ENCODE measurements around the gene AHNAK.

The AHNAK gene

GRCh38 chr11:62402960-62403730 lies 143.5 kb downstream of the AHNAK start:
- peaks cover 34 to 43% of the 10 kb centered on the region in 2 donors for H3K4me1 ChIP-seq (ENCODE audit: control insufficient read depth in 1 of 2, insufficient read depth in 2 of 2, low read length in 2 of 2)
- H3K36me3 ChIP-seq (ENCODE audit: control insufficient read depth in 1 of 2, insufficient read depth in 2 of 2, low read length in 2 of 2): no peaks in the 10 kb centered on the region
- no peak overlapping the region for H3K27ac ChIP-seq (ENCODE audit: low read length)
- H3K27me3 ChIP-seq (ENCODE audit: low read depth, low read length): no peaks in the 10 kb centered on the region
- no peaks in the 10 kb centered on the region for H3K9me3 ChIP-seq (ENCODE audit: control insufficient read depth in 1 of 2, low read length in 2 of 2)
- no peak overlapping the region for H3K4me3 ChIP-seq (ENCODE audit: low read depth in 1 of 2, low read length in 2 of 2)

DNA sequence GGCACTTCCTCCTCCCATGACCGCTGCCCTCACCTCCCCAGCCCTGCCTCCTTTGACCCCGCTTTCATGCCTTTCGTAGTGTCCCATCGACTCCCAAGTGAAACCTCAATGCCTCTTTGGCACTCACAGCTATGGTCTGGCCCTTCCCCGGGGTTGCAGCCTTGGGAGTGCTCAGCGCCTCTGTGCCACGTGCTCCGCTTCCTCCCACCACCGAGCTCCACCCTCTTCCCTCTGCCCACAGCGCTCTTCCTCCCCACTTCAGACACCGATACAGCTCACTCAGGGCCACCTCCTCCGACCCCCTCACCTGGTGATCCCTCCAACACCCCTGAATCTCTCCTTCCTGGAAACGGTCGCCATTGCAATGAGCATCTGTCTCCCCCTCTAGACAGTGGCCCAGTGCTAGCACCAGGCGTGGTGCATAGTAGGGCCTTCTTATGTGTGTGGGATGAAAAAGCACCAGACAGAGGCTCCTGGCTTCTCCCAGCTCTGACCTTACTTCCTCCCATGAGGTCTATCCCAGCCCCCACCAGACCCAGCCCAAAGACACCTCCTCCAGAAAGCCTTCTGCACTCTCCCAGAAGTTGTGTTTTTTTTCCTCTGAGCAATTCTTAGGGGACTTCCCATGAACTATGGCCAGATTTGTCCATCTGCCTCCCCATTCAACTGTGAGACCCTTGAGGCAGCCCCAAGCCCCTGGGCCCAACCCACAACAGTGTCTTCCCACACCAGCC lies 144.2 kb downstream of the AHNAK start:
- Histone ChIP-seq H3K36me3 (ENCODE audit: control insufficient read depth in 1 of 2, insufficient read depth in 2 of 2, low read length in 2 of 2) (no peaks in the 10 kb centered on the region), H3K27me3 (ENCODE audit: low read depth, low read length) (no peaks in the 10 kb centered on the region), H3K4me1 (ENCODE audit: control insufficient read depth in 1 of 2, insufficient read depth in 2 of 2, low read length in 2 of 2) (peaks cover 34 to 49% of the 10 kb centered on the region in 2 donors), H3K9me3 (ENCODE audit: control insufficient read depth in 1 of 2, low read length in 2 of 2) (no peaks in the 10 kb centered on the region), H3K27ac (ENCODE audit: low read length) (no peak overlapping the region), H3K4me3 (ENCODE audit: low read depth in 1 of 2, low read length in 2 of 2) (no peak overlapping the region)

DNA sequence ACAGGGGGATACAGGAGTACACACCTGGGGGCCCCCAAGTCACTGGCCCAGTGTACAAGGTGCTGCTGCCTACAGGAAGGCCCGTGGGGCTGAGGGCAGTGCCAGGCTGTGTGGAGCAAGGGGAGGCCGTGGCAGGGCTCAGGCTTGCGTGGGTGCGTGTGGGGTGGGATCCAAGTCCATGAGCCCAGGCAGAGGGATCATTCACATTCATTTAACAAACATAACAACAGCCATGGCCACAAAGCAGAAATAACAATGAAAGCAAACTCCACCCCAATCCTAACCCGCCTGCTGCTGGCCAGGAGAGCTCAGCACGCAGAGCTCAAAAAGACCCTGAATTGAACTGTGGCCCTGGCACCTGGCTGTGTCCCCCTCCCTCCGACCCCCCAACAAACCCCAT lies 144.8 kb downstream of the AHNAK start:
- Histone ChIP-seq H3K4me3 (ENCODE audit: low read depth in 1 of 2, low read length in 2 of 2) (peak overlapping the region in 1 of 2 donors; percentile 3), H3K27me3 (ENCODE audit: low read depth, low read length) (no peaks in the 10 kb centered on the region), H3K36me3 (ENCODE audit: control insufficient read depth in 1 of 2, insufficient read depth in 2 of 2, low read length in 2 of 2) (no peaks in the 10 kb centered on the region), H3K4me1 (ENCODE audit: control insufficient read depth in 1 of 2, insufficient read depth in 2 of 2, low read length in 2 of 2) (peaks cover 34 to 51% of the 10 kb centered on the region in 2 donors), H3K9me3 (ENCODE audit: control insufficient read depth in 1 of 2, low read length in 2 of 2) (no peaks in the 10 kb centered on the region), H3K27ac (ENCODE audit: low read length) (peak overlapping the region; percentile 39)

DNA sequence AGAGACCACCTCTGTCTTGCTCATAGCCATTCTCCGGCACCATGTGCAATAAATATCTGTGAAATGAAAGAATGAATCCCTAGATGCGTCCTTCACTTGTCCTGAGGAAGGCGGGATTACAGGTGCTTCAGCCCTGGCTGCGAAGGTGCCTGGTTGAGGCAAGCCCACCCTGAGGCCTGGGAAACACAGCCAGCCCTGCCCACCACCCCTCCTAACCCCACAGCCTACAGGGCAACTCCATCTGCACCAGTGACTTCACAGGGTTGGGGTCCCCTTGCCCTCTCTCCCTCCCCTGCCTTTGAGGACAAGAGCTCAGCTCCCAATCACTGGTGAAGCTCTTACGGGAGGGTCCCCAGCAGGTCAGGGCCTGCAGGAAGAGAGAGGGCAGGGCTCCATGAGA lies 145.2 kb downstream of the AHNAK start:
- Histone ChIP-seq H3K4me3 (ENCODE audit: low read depth in 1 of 2, low read length in 2 of 2) (peak overlapping the region; percentile 3 to 11), H3K27me3 (ENCODE audit: low read depth, low read length) (no peaks in the 10 kb centered on the region), H3K9me3 (ENCODE audit: control insufficient read depth in 1 of 2, low read length in 2 of 2) (no peaks in the 10 kb centered on the region), H3K27ac (ENCODE audit: low read length) (peak overlapping the region; percentile 39), H3K36me3 (ENCODE audit: control insufficient read depth in 1 of 2, insufficient read depth in 2 of 2, low read length in 2 of 2) (no peaks in the 10 kb centered on the region), H3K4me1 (ENCODE audit: control insufficient read depth in 1 of 2, insufficient read depth in 2 of 2, low read length in 2 of 2) (peaks cover 34 to 51% of the 10 kb centered on the region in 2 donors)

- Histone ChIP-seq H3K4me3 (ENCODE audit: low read depth in 1 of 2, low read length in 2 of 2) (peak overlapping the region in 1 of 2 donors; percentile 11), H3K9me3 (ENCODE audit: control insufficient read depth in 1 of 2, low read length in 2 of 2) (no peaks in the 10 kb centered on the region), H3K36me3 (ENCODE audit: control insufficient read depth in 1 of 2, insufficient read depth in 2 of 2, low read length in 2 of 2) (no peaks in the 10 kb centered on the region), H3K4me1 (ENCODE audit: control insufficient read depth in 1 of 2, insufficient read depth in 2 of 2, low read length in 2 of 2) (peaks cover 34 to 56% of the 10 kb centered on the region in 2 donors), H3K27me3 (ENCODE audit: low read depth, low read length) (no peaks in the 10 kb centered on the region), H3K27ac (ENCODE audit: low read length) (peak overlapping the region; percentile 67)
These were observed 145.8 kb downstream of the AHNAK start for GRCh38 chr11:62400760-62401159.

DNA sequence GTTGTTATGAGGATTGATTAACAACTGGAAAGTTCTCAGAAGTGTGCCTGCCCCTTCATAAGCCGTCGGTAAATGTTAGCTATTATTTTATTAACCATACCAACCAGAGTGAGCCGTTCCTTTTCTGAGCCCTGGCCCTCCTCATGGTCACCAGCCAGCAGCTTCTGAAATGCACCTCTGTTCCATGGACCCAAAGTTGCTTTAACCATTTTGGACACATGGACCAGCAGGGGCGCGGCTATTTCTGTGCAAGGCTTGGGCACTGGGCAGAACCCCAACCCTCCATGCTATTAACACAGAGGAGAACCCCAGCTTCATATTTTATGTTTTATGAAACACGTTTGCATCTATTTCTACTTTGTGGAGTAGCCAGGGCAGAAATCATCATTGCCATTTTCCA lies 146.3 kb downstream of the AHNAK start:
- Histone ChIP-seq H3K4me3 (ENCODE audit: low read depth in 1 of 2, low read length in 2 of 2) (no peak overlapping the region), H3K9me3 (ENCODE audit: control insufficient read depth in 1 of 2, low read length in 2 of 2) (no peaks in the 10 kb centered on the region), H3K27me3 (ENCODE audit: low read depth, low read length) (no peaks in the 10 kb centered on the region), H3K36me3 (ENCODE audit: control insufficient read depth in 1 of 2, insufficient read depth in 2 of 2, low read length in 2 of 2) (no peaks in the 10 kb centered on the region), H3K4me1 (ENCODE audit: control insufficient read depth in 1 of 2, insufficient read depth in 2 of 2, low read length in 2 of 2) (peaks cover 36 to 60% of the 10 kb centered on the region in 2 donors), H3K27ac (ENCODE audit: low read length) (peak overlapping the region; percentile 67)

DNA sequence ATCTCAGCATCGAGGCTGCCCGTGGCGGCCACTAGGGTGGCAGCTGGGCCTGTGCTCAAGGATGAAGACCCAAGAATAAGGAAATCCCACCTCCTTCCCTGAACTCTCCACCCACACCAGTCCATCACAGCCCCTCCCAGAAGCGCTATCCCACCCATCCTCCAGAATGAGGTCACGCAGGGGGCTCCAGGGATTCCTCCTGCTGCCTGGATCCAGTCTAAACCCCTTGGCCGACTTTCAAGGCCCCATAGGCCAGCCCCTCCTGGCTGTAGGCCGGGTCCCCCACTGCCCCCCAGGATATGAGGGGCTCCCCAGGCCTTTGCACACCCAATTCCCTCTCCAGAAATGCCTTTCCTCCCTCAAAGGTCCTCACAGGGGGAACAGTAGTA lies 146.7 kb downstream of the AHNAK start:
- Histone ChIP-seq H3K36me3 (ENCODE audit: control insufficient read depth in 1 of 2, insufficient read depth in 2 of 2, low read length in 2 of 2) (no peaks in the 10 kb centered on the region), H3K4me1 (ENCODE audit: control insufficient read depth in 1 of 2, insufficient read depth in 2 of 2, low read length in 2 of 2) (peaks cover 37 to 64% of the 10 kb centered on the region in 2 donors), H3K27me3 (ENCODE audit: low read depth, low read length) (no peaks in the 10 kb centered on the region), H3K27ac (ENCODE audit: low read length) (peak overlapping the region; percentile 67), H3K4me3 (ENCODE audit: low read depth in 1 of 2, low read length in 2 of 2) (no peak overlapping the region), H3K9me3 (ENCODE audit: control insufficient read depth in 1 of 2, low read length in 2 of 2) (no peaks in the 10 kb centered on the region)

GRCh38 chr11:62399172-62399877 lies 147.3 kb downstream of the AHNAK start:
- H3K4me3 ChIP-seq (ENCODE audit: low read depth in 1 of 2, low read length in 2 of 2): no peak overlapping the region
- peak overlapping the region; percentile 67 for H3K27ac ChIP-seq (ENCODE audit: low read length)
- H3K4me1 ChIP-seq (ENCODE audit: control insufficient read depth in 1 of 2, insufficient read depth in 2 of 2, low read length in 2 of 2): peaks cover 37 to 68% of the 10 kb centered on the region in 2 donors
- H3K27me3 ChIP-seq (ENCODE audit: low read depth, low read length): no peaks in the 10 kb centered on the region
- H3K9me3 ChIP-seq (ENCODE audit: control insufficient read depth in 1 of 2, low read length in 2 of 2): no peaks in the 10 kb centered on the region
- H3K36me3 ChIP-seq (ENCODE audit: control insufficient read depth in 1 of 2, insufficient read depth in 2 of 2, low read length in 2 of 2): no peaks in the 10 kb centered on the region

GRCh38 chr11:62398011-62398994 lies 148.3 kb downstream of the AHNAK start:
- Histone ChIP-seq H3K27ac (ENCODE audit: low read length) (no peak overlapping the region), H3K4me3 (ENCODE audit: low read depth in 1 of 2, low read length in 2 of 2) (no peak overlapping the region), H3K4me1 (ENCODE audit: control insufficient read depth in 1 of 2, insufficient read depth in 2 of 2, low read length in 2 of 2) (peaks cover 37 to 68% of the 10 kb centered on the region in 2 donors)

GRCh38 chr11:62395885-62396551 lies 150.6 kb downstream of the AHNAK start:
- Histone ChIP-seq H3K9me3 (ENCODE audit: control insufficient read depth in 1 of 2, low read length in 2 of 2) (no peaks in the 10 kb centered on the region), H3K4me3 (ENCODE audit: low read depth in 1 of 2, low read length in 2 of 2) (no peak overlapping the region), H3K36me3 (ENCODE audit: control insufficient read depth in 1 of 2, insufficient read depth in 2 of 2, low read length in 2 of 2) (no peaks in the 10 kb centered on the region), H3K4me1 (ENCODE audit: control insufficient read depth in 1 of 2, insufficient read depth in 2 of 2, low read length in 2 of 2) (peaks cover 22 to 53% of the 10 kb centered on the region in 2 donors), H3K27ac (ENCODE audit: low read length) (no peak overlapping the region), H3K27me3 (ENCODE audit: low read depth, low read length) (no peaks in the 10 kb centered on the region)

More at GRCh38 chr11:62398011-62398994, 148.3 kb downstream of the AHNAK start:
- Histone ChIP-seq H3K27me3 (ENCODE audit: low read depth, low read length) (no peaks in the 10 kb centered on the region), H3K36me3 (ENCODE audit: control insufficient read depth in 1 of 2, insufficient read depth in 2 of 2, low read length in 2 of 2) (no peaks in the 10 kb centered on the region), H3K9me3 (ENCODE audit: control insufficient read depth in 1 of 2, low read length in 2 of 2) (no peaks in the 10 kb centered on the region)

Data from muscle layer of duodenum (tissue), 2 donors.